Stimulated activated CD8-positive, alpha-beta memory T cell treated with anti-CD3 and anti-CD28 coated beads, Interleukin-12 subunit alpha, Interleukin-12 subunit beta, amount 100 ng/mL, for 4 hours (primary cell): ENCODE measurements around the gene ACVR2B.

ENCODE experiments used
- DNase-seq: peaks from one replicate; pipeline ENCODE4 v3.0.0-alpha.2; 2020; ENCODE audit warnings: low read depth

Gene ACVR2B

DNA sequence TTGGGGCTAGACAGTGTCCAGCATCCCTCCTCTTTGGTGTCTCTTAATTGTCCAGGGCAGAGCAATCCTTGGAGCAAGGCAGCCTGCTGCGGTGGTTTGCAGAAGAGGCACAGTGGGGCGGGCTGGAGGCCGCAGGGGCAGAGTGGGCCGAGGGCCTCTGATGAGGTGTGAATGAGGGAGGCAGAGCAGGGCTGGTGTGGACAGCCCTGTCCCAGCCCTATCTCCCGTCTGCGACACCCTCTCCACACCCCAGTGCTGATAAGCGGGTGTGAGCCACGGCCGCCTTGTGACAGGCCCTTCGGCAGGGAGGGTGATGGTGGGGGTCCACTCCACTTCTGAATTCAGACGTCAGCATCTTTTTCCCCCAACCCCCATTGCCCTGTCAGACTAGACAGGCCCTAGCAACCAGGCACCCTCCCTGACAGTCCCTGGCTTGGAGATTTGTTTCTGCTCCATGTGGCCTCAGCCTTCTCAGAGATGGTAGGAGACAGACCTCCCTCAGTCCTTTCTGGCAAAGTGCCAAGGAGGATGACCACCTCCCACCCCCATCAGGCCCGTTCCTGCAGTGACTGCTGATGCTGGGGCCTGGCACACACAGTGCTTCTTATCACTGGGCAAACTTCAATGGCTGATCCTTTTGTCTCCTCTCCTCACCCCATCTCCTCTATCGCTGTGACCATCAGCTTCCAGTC, 79.7 kb downstream of the ACVR2B start:
- no peak for DNase-seq

DNA sequence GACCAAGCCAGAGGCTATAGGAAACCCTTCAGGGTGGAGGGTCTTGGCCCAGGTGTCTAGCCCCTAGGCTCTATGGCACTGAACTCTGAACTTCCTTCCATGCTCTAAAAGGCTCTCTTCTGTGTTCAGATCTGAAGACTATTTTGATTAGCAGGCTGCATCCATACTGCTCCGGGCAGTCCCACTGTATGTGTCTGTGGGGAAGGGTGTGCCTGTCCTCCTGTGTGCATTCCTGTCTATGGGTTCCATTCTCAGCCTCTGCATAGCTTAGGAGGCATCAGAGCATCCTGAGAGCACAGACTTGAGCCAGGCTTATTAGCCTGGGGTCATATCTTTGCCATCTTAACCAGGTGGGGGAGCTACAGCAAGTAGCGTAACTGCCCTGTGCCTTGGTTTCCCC, 80.5 kb downstream of the ACVR2B start:
- DNase-seq: no peak

- DNase-seq: no peak
These were observed 80.9 kb downstream of the ACVR2B start for GRCh38 chr3:38534604-38535003.

- no peak for DNase-seq
These were observed 83.0 kb downstream of the ACVR2B start for GRCh38 chr3:38536671-38537070.

DNA sequence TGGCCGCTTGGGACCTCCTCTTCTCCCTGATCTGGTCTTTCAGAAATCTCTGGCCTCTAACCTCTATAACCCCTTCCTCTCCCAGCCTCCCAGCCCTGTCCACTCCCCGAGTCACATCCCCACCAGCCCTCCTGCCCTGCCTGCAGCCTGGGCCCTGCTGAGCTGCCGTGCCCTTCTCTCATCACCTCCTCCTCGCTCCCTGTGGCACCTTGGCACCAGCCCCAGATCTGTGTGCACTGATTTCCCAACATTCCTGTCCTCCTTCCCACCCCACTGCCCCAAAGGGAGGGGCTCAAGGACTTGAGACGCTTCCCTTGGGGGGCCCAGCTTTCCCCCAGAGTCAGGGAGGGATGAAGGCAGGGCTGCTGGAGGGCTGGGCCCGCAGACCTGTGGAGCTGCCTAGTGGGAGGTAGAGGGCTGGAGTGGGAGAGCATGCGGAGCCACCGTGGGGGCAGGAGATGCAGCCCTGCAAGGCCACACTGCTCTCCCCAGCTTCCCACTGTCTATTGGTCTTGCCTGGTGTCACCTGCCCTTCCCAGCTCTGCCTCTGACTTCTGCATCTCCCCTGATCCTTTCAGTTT, 85.2 kb downstream of the ACVR2B start:
- DNase-seq: no peak

- no peak for DNase-seq
These were observed 88.1 kb downstream of the ACVR2B start for GRCh38 chr3:38541806-38542205.
